ENCODE results near the gene BRME1. TPM values are rescaled to one million over a fixed set of nuclear protein-coding genes. Genes with fewer than 3 reads are reported as not detected.

Gene BRME1
- total RNA-seq, 1 donor from 2014 or later = 0.68 TPM

GRCh38 chr19:13839130-13839937 lies 66.6 kb downstream of the BRME1 start:
- peak overlapping the region; percentile 81 for H3K4me3 ChIP-seq (ENCODE audit: insufficient read depth, low read depth, low read length)
- peak; percentile 78 for DNase-seq (ENCODE audit: low read depth)
- peak overlapping the region; percentile 100 for H3K9ac ChIP-seq (ENCODE audit: low read length)
- H3K27ac Mint-ChIP-seq (ENCODE audit: unreplicated experiment) = no peak overlapping the region
- no peak overlapping the region for H2AFZ ChIP-seq (ENCODE audit: low read depth, low read length)
- H3K79me2 ChIP-seq (ENCODE audit: insufficient read depth, low read length) = peaks cover 92% of the 10 kb centered on the region
- no peak for TF ChIP-seq EZH2 (IDR thresholded peaks at IDR 0.05; ENCODE audit: insufficient read depth, low read length)
- TF ChIP-seq CTCF (IDR thresholded peaks at IDR 0.05; ENCODE audit: insufficient read depth, low read depth, low read length) = no peak
- H4K20me1 ChIP-seq (ENCODE audit: insufficient read depth, low read length) = peaks cover 78% of the 10 kb centered on the region
- peaks cover 4% of the 10 kb centered on the region for H3K36me3 Mint-ChIP-seq (ENCODE audit: low read depth, unreplicated experiment)
- peaks cover 55% of the 10 kb centered on the region for H3K4me1 ChIP-seq (ENCODE audit: insufficient read depth, low read length)
- no peak for FAIRE-seq
- H3K4me2 ChIP-seq (ENCODE audit: low read length) = peak overlapping the region; percentile 98
- no peaks in the 10 kb centered on the region for H3K9me3 Mint-ChIP-seq (ENCODE audit: unreplicated experiment)
- peaks cover 16% of the 10 kb centered on the region for H3K36me3 ChIP-seq (ENCODE audit: insufficient read depth, low read length)
- peak overlapping the region; percentile 97 for H3K27ac ChIP-seq (ENCODE audit: low read depth, low read length)
- H3K27me3 ChIP-seq (ENCODE audit: insufficient read depth, low read length) = no peaks in the 10 kb centered on the region
- no peaks in the 10 kb centered on the region for H3K27me3 Mint-ChIP-seq (ENCODE audit: low read depth, unreplicated experiment)
- no peaks in the 10 kb centered on the region for H3K9me3 ChIP-seq (ENCODE audit: insufficient read depth, low read depth, low read length)
- peak overlapping the region; percentile 77 for H3K4me3 Mint-ChIP-seq (ENCODE audit: unreplicated experiment)
- H3K4me1 Mint-ChIP-seq (ENCODE audit: low read depth, unreplicated experiment) = peaks cover 22% of the 10 kb centered on the region

DNA sequence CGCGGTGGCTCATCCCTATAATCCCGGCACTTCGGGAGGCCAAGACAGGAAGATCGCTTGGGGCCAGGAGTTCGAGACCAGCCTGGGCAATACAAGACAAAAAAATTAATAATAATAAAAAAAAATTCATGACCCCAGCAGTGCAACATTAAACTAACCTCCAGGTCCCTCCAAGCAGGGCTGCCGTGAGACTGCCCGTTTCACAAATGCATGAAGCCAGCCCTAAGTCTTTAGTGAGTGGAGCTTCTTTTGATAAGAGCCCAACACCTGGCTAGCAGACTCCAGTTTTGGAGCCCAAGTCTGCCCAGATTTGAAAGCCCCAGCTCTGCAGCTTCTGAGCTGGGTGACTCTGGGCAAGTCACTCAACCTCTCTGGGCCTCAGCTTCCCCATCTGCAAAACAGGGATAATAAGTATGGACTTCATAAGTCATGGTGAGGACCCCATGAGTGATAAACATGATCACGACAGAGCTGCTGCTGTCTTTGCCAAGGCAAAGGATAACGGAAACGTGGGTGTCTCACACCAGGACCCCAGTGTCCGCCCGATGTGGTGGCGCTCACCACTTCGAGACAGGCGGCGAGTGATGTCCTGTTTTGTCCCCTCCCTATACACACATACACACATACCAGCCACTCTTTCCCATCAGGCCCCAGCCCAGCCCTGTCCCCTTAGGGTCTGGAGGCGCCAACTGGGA lies 67.3 kb downstream of the BRME1 start:
- Mint-ChIP-seq H3K4me1 (ENCODE audit: low read depth, unreplicated experiment) (peaks cover 25% of the 10 kb centered on the region), H3K4me3 (ENCODE audit: unreplicated experiment) (peak overlapping the region; percentile 77), H3K9me3 (ENCODE audit: unreplicated experiment) (no peaks in the 10 kb centered on the region), H3K27me3 (ENCODE audit: low read depth, unreplicated experiment) (no peaks in the 10 kb centered on the region), H3K36me3 (ENCODE audit: low read depth, unreplicated experiment) (peaks cover 8% of the 10 kb centered on the region), H3K27ac (ENCODE audit: unreplicated experiment) (peak overlapping the region; percentile 26)
- peak overlapping the region; percentile 81 for H3K4me3 ChIP-seq (ENCODE audit: insufficient read depth, low read depth, low read length)
- H3K4me1 ChIP-seq (ENCODE audit: insufficient read depth, low read length) = peaks cover 53% of the 10 kb centered on the region
- peaks cover 85% of the 10 kb centered on the region for H4K20me1 ChIP-seq (ENCODE audit: insufficient read depth, low read length)
- H3K27ac ChIP-seq (ENCODE audit: low read depth, low read length) = peak overlapping the region; percentile 97
- DNase-seq (ENCODE audit: low read depth) = no peak
- no peaks in the 10 kb centered on the region for H3K9me3 ChIP-seq (ENCODE audit: insufficient read depth, low read depth, low read length)
- H3K36me3 ChIP-seq (ENCODE audit: insufficient read depth, low read length) = peaks cover 22% of the 10 kb centered on the region
- no peaks in the 10 kb centered on the region for H3K27me3 ChIP-seq (ENCODE audit: insufficient read depth, low read length)
- FAIRE-seq = no peak
- no peak overlapping the region for H2AFZ ChIP-seq (ENCODE audit: low read depth, low read length)
- peaks cover 94% of the 10 kb centered on the region for H3K79me2 ChIP-seq (ENCODE audit: insufficient read depth, low read length)
- no peak for TF ChIP-seq CTCF (IDR thresholded peaks at IDR 0.05; ENCODE audit: insufficient read depth, low read depth, low read length)
- no peak for TF ChIP-seq EZH2 (IDR thresholded peaks at IDR 0.05; ENCODE audit: insufficient read depth, low read length)
- peak overlapping the region; percentile 100 for H3K9ac ChIP-seq (ENCODE audit: low read length)
- H3K4me2 ChIP-seq (ENCODE audit: low read length) = peak overlapping the region; percentile 98
